HepG2 (cell line): Measurements from ENCODE around the gene CACNA1D. TPM values are rescaled to one million over a fixed set of nuclear protein-coding genes. Genes with fewer than 3 reads are reported as not detected.

Source experiments
- DMAP1 ChIP-seq: IDR thresholded peaks from 2 replicates; pipeline ENCODE4 v1.6.1; 2016
- EED ChIP-seq: sonication (generic); formaldehyde crosslinking; IDR thresholded peaks from 2 replicates; pipeline ENCODE4 v1.5.0; 2020; ENCODE audit warnings: mild to moderate bottlenecking, missing genetic modification reagents
- GATA4 ChIP-seq: sonication (generic); IDR thresholded peaks from 2 replicates; pipeline ENCODE4 v1.6.1; 2016; ENCODE audit warnings: antibody characterized with exemption, low read depth, borderline replicate concordance
- KLF13 ChIP-seq: sonication (generic); formaldehyde crosslinking; IDR thresholded peaks from 2 replicates; pipeline ENCODE4 v1.4.0; 2020; ENCODE audit warnings: mild to moderate bottlenecking, missing genetic modification reagents
- PATZ1 ChIP-seq: sonication (generic); formaldehyde crosslinking; IDR thresholded peaks from 2 replicates; pipeline ENCODE4 v1.4.0; 2020; ENCODE audit warnings: missing genetic modification reagents
- SAP130 ChIP-seq: IDR thresholded peaks from 2 replicates; pipeline ENCODE4 v1.6.1; 2016; ENCODE audit warnings: low read depth
- SUZ12 ChIP-seq: fragments of 150-350 bp; IDR thresholded peaks from 2 replicates; pipeline ENCODE4 v1.6.1; 2014; ENCODE audit warnings: low read depth, low read length
- TFAP4 ChIP-seq: sonication (generic); IDR thresholded peaks from 2 replicates; pipeline ENCODE4 v1.6.1; 2016; ENCODE audit warnings: low read depth, borderline replicate concordance
- THAP9 ChIP-seq: sonication (generic); formaldehyde crosslinking; IDR thresholded peaks from 2 replicates; pipeline ENCODE4; 2020; ENCODE audit warnings: missing genetic modification reagents, mild to moderate bottlenecking, borderline replicate concordance
- ZNF136 ChIP-seq: sonication (generic); formaldehyde crosslinking; IDR thresholded peaks from 2 replicates; pipeline ENCODE4 v1.8.1; 2022; ENCODE audit warnings: low read depth, mild to moderate bottlenecking, moderate library complexity, missing genetic modification reagents
- ZNF44 ChIP-seq: sonication (generic); formaldehyde crosslinking; IDR thresholded peaks from 2 replicates; pipeline ENCODE4 v1.5.1; 2020; ENCODE audit warnings: mild to moderate bottlenecking, missing genetic modification reagents
- ZNF546 ChIP-seq: sonication (generic); formaldehyde crosslinking; conservative IDR thresholded peaks from 2 replicates; pipeline ENCODE4 v1.8.1; 2023; ENCODE audit warnings: mild to moderate bottlenecking, missing genetic modification reagents
- ZNF740 ChIP-seq: sonication (generic); formaldehyde crosslinking; IDR thresholded peaks from 2 replicates; pipeline ENCODE4 v1.4.0; 2020; ENCODE audit warnings: missing genetic modification reagents
- polyA plus RNA-seq, 8 experiments: library from polyadenylated mRNA; depleted of rRNA in 3 of 8; stranded (reverse) in 7 of 8; unstranded in 1 of 8; fragments of >200 nt; fragmentation: Illumina TruSeq in 4 of 8; extraction: Trizol in 4 of 8; gene quantifications; 2 replicates each; pipeline versions ENCODE4 v1.2.1 to v1.2.3, GENCODE V29; 2011 to 2016; ENCODE audit warnings: low read depth in 4 of 8, missing spikeins in 1 of 8, mixed read lengths in 1 of 8; ENCODE audit not compliant: insufficient read depth in 1 of 8
- total RNA-seq, 5 experiments: library from RNA; depleted of rRNA; stranded (reverse); fragments of >200 nt; fragmentation: Illumina TruSeq; extraction: Trizol; gene quantifications; 2 replicates each; pipeline ENCODE4 v1.2.3, GENCODE V29; 2016; ENCODE audit warnings: low read depth in 1 of 5
- TF ChIP-seq, protein P1 (sequence below): sonication (generic); formaldehyde crosslinking; IDR thresholded peaks from 2 replicates; pipeline ENCODE4 v1.8.0; 2022; ENCODE audit warnings: missing genetic modification reagents, low read depth, mild to moderate bottlenecking, borderline replicate concordance
- TF ChIP-seq, protein P2 (sequence below): sonication (generic); formaldehyde crosslinking; IDR thresholded peaks from 2 replicates; pipeline ENCODE4 v1.8.0; 2023; ENCODE audit warnings: mild to moderate bottlenecking, missing genetic modification reagents
- TF ChIP-seq, protein P3 (sequence below), 2 experiments: sonication (generic) in 1 of 2; formaldehyde crosslinking in 1 of 2; IDR thresholded peaks; 2 replicates each; pipeline versions ENCODE4 v1.6.1 to v1.9.0; 2014 to 2022; ENCODE audit warnings: antibody characterized with exemption in 1 of 2, borderline replicate concordance in 1 of 2, inconsistent platforms in 1 of 2, low read depth in 1 of 2, missing genetic modification reagents in 1 of 2

Gene CACNA1D
- total and polyA plus RNA-seq, 2 of the 13 experiments (the other 11 are each of a cell fraction or from before 2014, with no cell fraction given): 0.26 to 0.38 TPM

DNA sequence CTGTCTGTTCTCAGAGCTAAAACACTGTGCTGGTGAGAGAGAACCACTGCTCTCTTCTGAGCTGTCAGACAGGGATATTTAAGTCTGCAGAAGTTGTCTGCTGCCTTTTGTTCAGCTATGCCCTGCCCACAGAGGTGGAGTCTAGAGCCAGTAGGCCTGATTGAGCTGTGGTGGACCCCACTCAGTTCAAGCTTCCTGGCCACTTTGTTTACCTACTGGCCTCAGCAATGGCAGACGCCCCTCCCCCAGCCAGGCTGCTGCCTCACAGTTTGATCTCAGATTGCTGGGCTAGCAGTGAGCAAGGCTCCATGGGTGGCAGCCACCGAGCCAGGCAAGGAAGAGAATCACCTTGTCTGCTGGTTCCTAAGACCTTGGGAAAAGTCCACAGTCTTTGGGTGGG is 21.0 kb upstream of the CACNA1D start (continued):
- TF ChIP-seq THAP9 (CRISPR knock-in tag) (no peak; the same call in 1 of the 2 replicates), SUZ12 (no peak), KLF13 (CRISPR knock-in tag) (no peak), EED (CRISPR knock-in tag) (no peak), TFAP4 (no peak), PATZ1 (CRISPR knock-in tag) (no peak), ZNF546 (no peak), DMAP1 (CRISPR knock-in tag) (no peak), SAP130 (CRISPR knock-in tag) (peak; percentile 56), ZNF136 (CRISPR knock-in tag) (no peak), ZNF44 (CRISPR knock-in tag) (no peak), GATA4 (no peak), ZNF740 (CRISPR knock-in tag) (no peak)
- TF ChIP-seq, protein P1, sequence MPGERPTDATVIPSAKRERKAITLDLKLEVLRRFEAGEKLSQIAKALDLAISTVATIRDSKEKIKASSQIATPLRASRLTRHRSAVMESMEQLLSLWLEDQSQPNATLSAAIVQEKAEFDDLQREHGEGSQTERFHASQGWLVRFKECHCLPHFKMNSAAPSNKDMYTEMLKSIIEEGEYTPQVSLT: no peak
- TF ChIP-seq, protein P2, sequence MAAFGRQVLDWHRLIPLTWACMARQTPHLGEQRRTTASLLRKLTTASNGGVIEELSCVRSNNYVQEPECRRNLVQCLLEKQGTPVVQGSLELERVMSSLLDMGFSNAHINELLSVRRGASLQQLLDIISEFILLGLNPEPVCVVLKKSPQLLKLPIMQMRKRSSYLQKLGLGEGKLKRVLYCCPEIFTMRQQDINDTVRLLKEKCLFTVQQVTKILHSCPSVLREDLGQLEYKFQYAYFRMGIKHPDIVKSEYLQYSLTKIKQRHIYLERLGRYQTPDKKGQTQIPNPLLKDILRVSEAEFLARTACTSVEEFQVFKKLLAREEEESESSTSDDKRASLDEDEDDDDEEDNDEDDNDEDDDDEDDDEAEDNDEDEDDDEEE: no peak
- TF ChIP-seq, protein P3, sequence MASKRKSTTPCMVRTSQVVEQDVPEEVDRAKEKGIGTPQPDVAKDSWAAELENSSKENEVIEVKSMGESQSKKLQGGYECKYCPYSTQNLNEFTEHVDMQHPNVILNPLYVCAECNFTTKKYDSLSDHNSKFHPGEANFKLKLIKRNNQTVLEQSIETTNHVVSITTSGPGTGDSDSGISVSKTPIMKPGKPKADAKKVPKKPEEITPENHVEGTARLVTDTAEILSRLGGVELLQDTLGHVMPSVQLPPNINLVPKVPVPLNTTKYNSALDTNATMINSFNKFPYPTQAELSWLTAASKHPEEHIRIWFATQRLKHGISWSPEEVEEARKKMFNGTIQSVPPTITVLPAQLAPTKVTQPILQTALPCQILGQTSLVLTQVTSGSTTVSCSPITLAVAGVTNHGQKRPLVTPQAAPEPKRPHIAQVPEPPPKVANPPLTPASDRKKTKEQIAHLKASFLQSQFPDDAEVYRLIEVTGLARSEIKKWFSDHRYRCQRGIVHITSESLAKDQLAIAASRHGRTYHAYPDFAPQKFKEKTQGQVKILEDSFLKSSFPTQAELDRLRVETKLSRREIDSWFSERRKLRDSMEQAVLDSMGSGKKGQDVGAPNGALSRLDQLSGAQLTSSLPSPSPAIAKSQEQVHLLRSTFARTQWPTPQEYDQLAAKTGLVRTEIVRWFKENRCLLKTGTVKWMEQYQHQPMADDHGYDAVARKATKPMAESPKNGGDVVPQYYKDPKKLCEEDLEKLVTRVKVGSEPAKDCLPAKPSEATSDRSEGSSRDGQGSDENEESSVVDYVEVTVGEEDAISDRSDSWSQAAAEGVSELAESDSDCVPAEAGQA (IDR thresholded peaks at IDR 0.05; ENCODE audit: low read depth): no peak
- TF ChIP-seq, protein P3 (CRISPR knock-in tag; IDR thresholded peaks at IDR 0.05; ENCODE audit: borderline replicate concordance): no peak
